GM19193 (cell line): ENCODE measurements around the gene SLC44A4.

Experiments used
- POLR2A ChIP-seq: IDR thresholded peaks from 4 replicates; pipeline ENCODE4 v1.6.1; 2011; ENCODE audit not compliant: insufficient read depth, insufficient read length; ENCODE audit errors: extremely low read depth

SLC44A4 gene

GRCh38 chr6:31905041-31905440, 26.2 kb upstream of the SLC44A4 start:
- no peak for TF ChIP-seq POLR2A

- TF ChIP-seq POLR2A: no peak
Observed at GRCh38 chr6:31903957-31904356, 25.2 kb upstream of the SLC44A4 start.

- no peak for TF ChIP-seq POLR2A
Observed at GRCh38 chr6:31901953-31902643, 23.3 kb upstream of the SLC44A4 start, which contains the start of gene ZBTB12. Gene ZBTB12, minus strand, starts transcription at chr6:31902086. Its CDS starts 781 bp downstream, at chr6:31901305.

- no peak for TF ChIP-seq POLR2A
Observed at GRCh38 chr6:31901415-31901952, 22.7 kb upstream of the SLC44A4 start.

- no peak for TF ChIP-seq POLR2A
Observed at GRCh38 chr6:31900917-31901414, 22.2 kb upstream of the SLC44A4 start.

- TF ChIP-seq POLR2A: no peak
Observed at GRCh38 chr6:31899882-31900722, 21.3 kb upstream of the SLC44A4 start.

GRCh38 chr6:31899215-31899614, 20.4 kb upstream of the SLC44A4 start:
- TF ChIP-seq POLR2A: no peak

GRCh38 chr6:31898383-31899011, 19.7 kb upstream of the SLC44A4 start:
- TF ChIP-seq POLR2A: no peak

- peak; percentile 64 for TF ChIP-seq POLR2A
Observed at GRCh38 chr6:31897612-31898382, 19.0 kb upstream of the SLC44A4 start, which contains the start of gene EHMT2. Gene EHMT2, minus strand, starts transcription at chr6:31897698. Its CDS starts 21 bp downstream, at chr6:31897677.

- no peak for TF ChIP-seq POLR2A
Observed at GRCh38 chr6:31896856-31897611, 18.2 kb upstream of the SLC44A4 start.

GRCh38 chr6:31896493-31896855, 17.7 kb upstream of the SLC44A4 start:
- TF ChIP-seq POLR2A: no peak

GRCh38 chr6:31892821-31893220, 14.0 kb upstream of the SLC44A4 start:
- no peak for TF ChIP-seq POLR2A

- no peak for TF ChIP-seq POLR2A
Observed at GRCh38 chr6:31889331-31889972, 10.7 kb upstream of the SLC44A4 start.
